Esophagus muscularis mucosa (tissue), 3 donors: ENCODE measurements around the gene FBXW4.

Experiments used
- CTCF ChIP-seq, 3 experiments: fragments of 200-600 bp in 2 of 3; fragments of 450-650 bp in 1 of 3; sonication (generic) in 2 of 3; IDR thresholded peaks; one replicate each; pipeline ENCODE4 v1.5.1; 2017 to 2019; ENCODE audit warnings: antibody characterized with exemption in 3 of 3, mild to moderate bottlenecking in 2 of 3, moderate library complexity in 1 of 3
- POLR2A ChIP-seq: fragments of 450-650 bp; IDR thresholded peaks from one replicate; pipeline ENCODE4 v1.6.1; 2017; ENCODE audit warnings: antibody characterized with exemption, moderate library complexity, mild to moderate bottlenecking, low read depth

- no peak for TF ChIP-seq CTCF (IDR thresholded peaks at IDR 0.05)
- no peak for TF ChIP-seq POLR2A
These were observed 4.5 kb downstream of the FBXW4 start for GRCh38 chr10:101690461-101690860.
